ENCODE data around the gene SNAPC5. TPM values are rescaled to one million over a fixed set of nuclear protein-coding genes. Genes with fewer than 3 reads are reported as not detected.
A peak's percentile ranks its signal among the peaks of the same experiment; 100 is the strongest.

The SNAPC5 gene
- total RNA-seq, 1 donor from 2014 or later, result 21.0 TPM

DNA sequence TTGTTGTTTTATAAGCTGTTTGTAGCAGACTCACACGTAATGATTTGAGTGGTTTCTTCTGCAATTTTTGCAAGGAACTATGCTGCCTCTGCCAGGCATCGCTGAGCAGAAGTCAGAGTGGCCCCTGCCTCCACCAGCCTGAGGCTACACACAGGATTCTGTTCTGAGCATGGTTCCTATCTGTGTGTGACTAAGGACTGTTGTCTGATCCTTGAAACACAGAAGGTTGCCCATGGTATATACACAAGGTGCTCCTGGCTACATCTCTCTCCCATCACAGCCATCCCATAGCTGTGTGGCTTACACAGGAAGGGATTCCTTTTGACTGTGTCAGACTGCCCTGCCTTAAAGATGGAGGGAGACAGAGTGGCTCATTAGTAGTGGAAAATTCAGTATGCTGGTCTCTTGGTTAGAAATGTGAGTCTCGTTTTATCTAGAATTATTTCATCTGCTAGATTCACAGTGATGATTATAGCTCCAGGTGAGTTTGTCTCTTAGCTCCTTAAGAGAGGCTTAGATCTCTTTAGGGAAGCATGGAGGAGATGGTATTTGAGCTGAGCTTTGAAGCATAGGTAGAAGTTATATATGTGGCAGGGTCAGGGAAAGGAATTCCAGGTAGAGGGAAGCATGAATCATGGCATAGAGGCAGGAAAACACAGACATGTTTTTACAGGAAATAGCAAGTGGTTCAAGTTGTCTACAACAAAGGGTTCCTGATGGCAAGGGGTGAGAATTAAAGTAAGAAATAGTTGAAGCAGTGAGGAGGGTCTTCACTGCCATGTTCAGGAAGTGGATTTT, 37.5 kb downstream of the SNAPC5 start:
- no peak for DNase-seq (ENCODE audit: low read depth in 2 of 2)

DNA sequence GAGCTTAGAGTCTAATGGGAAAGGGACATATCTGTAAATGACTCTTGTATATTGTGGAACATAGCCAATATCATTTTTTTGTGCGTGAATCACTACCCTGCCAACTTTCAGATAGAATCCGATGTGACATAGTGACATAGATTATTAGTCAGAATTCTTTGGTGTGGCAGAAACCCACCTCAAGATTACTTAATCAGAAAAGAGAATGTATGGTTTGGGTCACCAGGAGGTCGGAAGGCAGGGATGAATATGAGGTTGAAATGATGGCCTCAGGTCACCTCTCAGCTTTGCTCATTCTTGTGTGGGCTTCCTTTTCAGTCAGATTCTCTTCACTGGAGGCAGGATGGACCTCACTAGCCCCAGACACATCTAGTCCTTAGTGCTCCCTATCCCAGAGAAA, 41.4 kb downstream of the SNAPC5 start:
- DNase-seq (ENCODE audit: low read depth in 2 of 2), result peak in 1 of 2 donors; percentile 48

DNA sequence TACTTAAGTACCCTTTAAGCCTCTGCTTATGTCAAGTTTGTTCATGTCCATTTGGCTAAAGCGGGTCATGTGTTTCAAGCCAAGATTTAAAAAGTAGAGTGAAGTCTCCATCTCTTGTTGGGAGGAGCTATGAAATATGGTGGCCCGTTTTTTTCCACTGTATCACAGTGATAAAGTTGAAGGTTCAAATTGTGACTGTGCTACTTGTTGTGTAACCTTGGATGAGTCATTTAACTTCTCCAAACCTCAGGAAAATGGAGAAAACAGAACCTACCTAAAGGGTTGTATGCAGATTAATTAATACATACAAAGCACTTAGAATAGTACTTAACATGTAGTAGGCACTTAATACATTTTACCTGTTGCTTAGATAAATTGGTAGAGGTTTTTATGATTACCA, 43.4 kb downstream of the SNAPC5 start:
- DNase-seq (ENCODE audit: low read depth in 2 of 2), result no peak

- DNase-seq (ENCODE audit: low read depth in 2 of 2), result no peak
Measured at GRCh38 chr15:66452971-66453580, 44.5 kb downstream of the SNAPC5 start.

DNA sequence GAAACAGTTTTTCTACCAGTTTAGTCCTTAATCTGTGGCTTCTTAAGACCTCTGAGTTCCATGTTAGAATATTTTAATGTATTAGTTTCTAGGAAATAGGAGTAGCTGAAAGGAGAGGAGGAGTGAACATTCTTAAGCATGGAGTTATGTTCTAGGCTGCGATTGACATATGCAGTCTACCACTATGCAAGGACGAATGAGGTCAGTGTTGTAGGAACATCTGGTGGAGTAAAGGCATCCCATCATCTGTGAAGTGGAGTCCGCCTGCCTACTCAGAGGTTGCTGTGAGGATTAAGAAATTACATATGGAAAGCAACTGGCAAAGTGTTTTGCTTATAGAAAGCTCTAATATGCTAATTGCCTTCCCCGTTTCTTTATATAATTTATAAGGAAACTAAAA, 45.1 kb downstream of the SNAPC5 start:
- DNase-seq (ENCODE audit: low read depth in 2 of 2), result no peak

Other genes starting within 250 kb of the SNAPC5 start
- under 0.01 TPM in 1 of 2 replicates, not detected in the other for gene MEGF11, start 244.0 kb downstream of the SNAPC5 start, total RNA-seq
- 16.1 and 17.9 TPM in 2 replicates for gene DIS3L, start 204.2 kb downstream of the SNAPC5 start, total RNA-seq
- gene TIPIN, start 141.1 kb downstream of the SNAPC5 start, total RNA-seq, result 4.8 and 5.0 TPM in 2 replicates
- 25.1 and 33.5 TPM in 2 replicates for gene MAP2K1, start 110.8 kb downstream of the SNAPC5 start, total RNA-seq
- 1,265 and 1,350 TPM in 2 replicates for gene RPL4, start 7.1 kb upstream of the SNAPC5 start, total RNA-seq
- 8.3 and 14.2 TPM in 2 replicates for gene ZWILCH, start 7.6 kb upstream of the SNAPC5 start, total RNA-seq
- under 0.01 TPM in 1 of 2 replicates, not detected in the other for gene LCTL, start 68.2 kb upstream of the SNAPC5 start, total RNA-seq
- gene SMAD6, start 204.5 kb upstream of the SNAPC5 start, total RNA-seq, result 3.8 and 5.2 TPM in 2 replicates

Data from lung microvascular endothelial cell (primary cell).